ENCODE measurements around the gene ERN1.

DNA sequence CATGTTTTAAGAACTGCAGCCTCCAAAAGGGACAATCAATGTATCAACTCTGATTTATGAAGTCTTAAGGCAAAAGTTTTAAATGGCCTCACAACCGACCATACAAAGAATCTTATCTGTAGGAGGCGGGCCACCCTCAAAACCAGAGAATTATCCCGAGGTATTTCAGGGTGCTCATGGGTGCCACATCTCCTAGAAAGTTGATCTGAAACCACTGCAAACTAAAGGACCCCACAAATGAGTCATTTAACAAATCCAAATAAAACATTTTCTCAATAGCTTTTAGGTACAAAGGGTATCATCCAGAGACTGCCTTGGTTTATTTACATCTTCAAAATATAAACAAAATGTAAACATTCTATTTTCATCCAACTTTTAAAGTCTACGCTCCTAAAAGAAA lies 6.8 kb downstream of the ERN1 start:
- TF ChIP-seq, protein P1, sequence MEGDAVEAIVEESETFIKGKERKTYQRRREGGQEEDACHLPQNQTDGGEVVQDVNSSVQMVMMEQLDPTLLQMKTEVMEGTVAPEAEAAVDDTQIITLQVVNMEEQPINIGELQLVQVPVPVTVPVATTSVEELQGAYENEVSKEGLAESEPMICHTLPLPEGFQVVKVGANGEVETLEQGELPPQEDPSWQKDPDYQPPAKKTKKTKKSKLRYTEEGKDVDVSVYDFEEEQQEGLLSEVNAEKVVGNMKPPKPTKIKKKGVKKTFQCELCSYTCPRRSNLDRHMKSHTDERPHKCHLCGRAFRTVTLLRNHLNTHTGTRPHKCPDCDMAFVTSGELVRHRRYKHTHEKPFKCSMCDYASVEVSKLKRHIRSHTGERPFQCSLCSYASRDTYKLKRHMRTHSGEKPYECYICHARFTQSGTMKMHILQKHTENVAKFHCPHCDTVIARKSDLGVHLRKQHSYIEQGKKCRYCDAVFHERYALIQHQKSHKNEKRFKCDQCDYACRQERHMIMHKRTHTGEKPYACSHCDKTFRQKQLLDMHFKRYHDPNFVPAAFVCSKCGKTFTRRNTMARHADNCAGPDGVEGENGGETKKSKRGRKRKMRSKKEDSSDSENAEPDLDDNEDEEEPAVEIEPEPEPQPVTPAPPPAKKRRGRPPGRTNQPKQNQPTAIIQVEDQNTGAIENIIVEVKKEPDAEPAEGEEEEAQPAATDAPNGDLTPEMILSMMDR (IDR thresholded peaks at IDR 0.05): no peak
- TF ChIP-seq POLR2A (IDR thresholded peaks at IDR 0.05): no peak
